ENCODE results near the gene ITGB2.

- no peak for TF ChIP-seq POLR2A (IDR thresholded peaks at IDR 0.05; ENCODE audit: extremely low read depth, insufficient read length)
- no peak for TF ChIP-seq CTCF (IDR thresholded peaks at IDR 0.05; ENCODE audit: low read depth, low read length)
- TF ChIP-seq MAX (IDR thresholded peaks at IDR 0.05; ENCODE audit: low read depth, low read length): no peak; the same call in 1 of the 2 replicates
- TF ChIP-seq MYC (IDR thresholded peaks at IDR 0.05; ENCODE audit: low read depth, low read length): no peak; the same call in 1 of the 2 replicates
Observed at GRCh38 chr21:44872649-44873355, 47.9 kb downstream of the ITGB2 start.

Measured in NB4 (cell line).